ENCODE data around the gene APBB3.

DNA sequence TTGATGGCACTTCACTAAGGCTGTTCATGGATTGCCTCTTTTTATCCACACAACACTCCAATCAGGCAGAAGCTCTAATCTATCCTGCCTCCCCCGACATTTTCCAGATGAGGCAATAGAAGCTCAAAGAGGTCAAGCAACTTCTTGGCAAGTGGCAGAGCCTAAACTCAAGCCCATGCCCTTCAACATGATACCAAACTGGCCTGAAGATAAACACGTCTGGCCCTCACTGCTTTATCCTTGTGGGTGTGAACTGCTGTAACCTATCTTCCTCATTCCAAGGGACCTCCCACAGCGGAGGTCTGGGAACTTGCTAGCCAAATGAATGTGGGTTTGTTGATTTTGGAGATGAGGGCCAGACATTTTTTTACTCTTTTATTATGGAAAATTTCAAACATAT lies 9.8 kb upstream of the APBB3 start:
- TF ChIP-seq, protein P1, sequence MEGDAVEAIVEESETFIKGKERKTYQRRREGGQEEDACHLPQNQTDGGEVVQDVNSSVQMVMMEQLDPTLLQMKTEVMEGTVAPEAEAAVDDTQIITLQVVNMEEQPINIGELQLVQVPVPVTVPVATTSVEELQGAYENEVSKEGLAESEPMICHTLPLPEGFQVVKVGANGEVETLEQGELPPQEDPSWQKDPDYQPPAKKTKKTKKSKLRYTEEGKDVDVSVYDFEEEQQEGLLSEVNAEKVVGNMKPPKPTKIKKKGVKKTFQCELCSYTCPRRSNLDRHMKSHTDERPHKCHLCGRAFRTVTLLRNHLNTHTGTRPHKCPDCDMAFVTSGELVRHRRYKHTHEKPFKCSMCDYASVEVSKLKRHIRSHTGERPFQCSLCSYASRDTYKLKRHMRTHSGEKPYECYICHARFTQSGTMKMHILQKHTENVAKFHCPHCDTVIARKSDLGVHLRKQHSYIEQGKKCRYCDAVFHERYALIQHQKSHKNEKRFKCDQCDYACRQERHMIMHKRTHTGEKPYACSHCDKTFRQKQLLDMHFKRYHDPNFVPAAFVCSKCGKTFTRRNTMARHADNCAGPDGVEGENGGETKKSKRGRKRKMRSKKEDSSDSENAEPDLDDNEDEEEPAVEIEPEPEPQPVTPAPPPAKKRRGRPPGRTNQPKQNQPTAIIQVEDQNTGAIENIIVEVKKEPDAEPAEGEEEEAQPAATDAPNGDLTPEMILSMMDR (IDR thresholded peaks at IDR 0.05; ENCODE audit: low read depth, low read length), result no peak
- TF ChIP-seq, protein P2, sequence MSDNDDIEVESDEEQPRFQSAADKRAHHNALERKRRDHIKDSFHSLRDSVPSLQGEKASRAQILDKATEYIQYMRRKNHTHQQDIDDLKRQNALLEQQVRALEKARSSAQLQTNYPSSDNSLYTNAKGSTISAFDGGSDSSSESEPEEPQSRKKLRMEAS (IDR thresholded peaks at IDR 0.05; ENCODE audit: low read depth, low read length), result no peak
- no peak for TF ChIP-seq POLR2A (IDR thresholded peaks at IDR 0.05; ENCODE audit: extremely low read depth, insufficient read length)
